HL-60 (cell line): ENCODE results near the gene LAPTM5.

Experiments
- DNase-seq, 2 experiments: peaks; one replicate each; pipeline ENCODE4 v3.0.0-alpha.2; 2010 to 2020; ENCODE audit warnings: low read depth in 1 of 2, low spot score in 1 of 2
- H3K27ac ChIP-seq: fragments of 250-450 bp; sonication (Bioruptor Pico); replicated peaks from 2 replicates; pipeline ENCODE4 v1.5.1; 2020; ENCODE audit warnings: mild to moderate bottlenecking, moderate library complexity
- H3K27me3 ChIP-seq: fragments of 250-450 bp; sonication (Bioruptor Pico); 2 replicates; pipeline ENCODE4 v1.5.1; 2021; ENCODE audit warnings: mild to moderate bottlenecking, moderate library complexity; ENCODE audit not compliant: insufficient read depth, poor library complexity, severe bottlenecking
- H3K4me3 ChIP-seq: replicated peaks from 2 replicates; pipeline ENCODE4 v1.5.1; 2011; ENCODE audit warnings: mild to moderate bottlenecking, control low read depth, low read length; ENCODE audit not compliant: insufficient read depth
- GABPA ChIP-seq: IDR thresholded peaks from 2 replicates; pipeline ENCODE4 v1.6.1; 2012; ENCODE audit warnings: low read depth
- POLR2AphosphoS5 ChIP-seq: IDR thresholded peaks from 2 replicates; pipeline ENCODE4 v1.6.1; 2012; ENCODE audit warnings: low read depth
- SPI1 ChIP-seq: IDR thresholded peaks from 2 replicates; pipeline ENCODE4 v1.6.1; 2012; ENCODE audit warnings: low read depth, mild to moderate bottlenecking, borderline replicate concordance
- TF ChIP-seq, protein P1 (sequence below): IDR thresholded peaks from one replicate; pipeline ENCODE4 v1.5.1; 2011; ENCODE audit warnings: low read length, control low read depth, inconsistent platforms; ENCODE audit not compliant: insufficient read depth
- TF ChIP-seq, protein P2 (sequence below): IDR thresholded peaks from 2 replicates; pipeline ENCODE4 v1.6.1; 2012; ENCODE audit warnings: low read depth; ENCODE audit not compliant: insufficient replicate concordance

The LAPTM5 gene

DNA sequence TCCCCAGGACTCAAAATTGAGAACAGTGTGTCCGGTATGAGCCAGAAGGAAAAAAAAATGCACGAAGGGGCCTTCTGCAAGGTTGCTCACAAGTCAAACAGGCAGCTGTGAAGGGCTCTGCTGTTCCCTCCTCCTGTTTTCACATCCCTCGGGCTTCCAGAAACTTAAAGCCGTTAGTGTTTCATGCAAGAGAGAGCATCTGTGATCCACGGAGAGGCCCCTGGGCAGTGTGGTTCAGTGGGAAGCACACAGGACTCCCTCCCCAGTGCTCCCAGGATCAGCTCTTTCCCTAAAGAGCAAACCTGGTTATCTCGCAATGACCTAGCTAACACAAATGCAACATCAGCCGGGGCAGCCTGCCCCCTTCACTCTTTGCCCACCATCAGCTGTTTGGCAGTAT is 31.3 kb downstream of the LAPTM5 start:
- H3K27me3 ChIP-seq, result no peaks in the 10 kb centered on the region
- no peak overlapping the region for H3K27ac ChIP-seq
- DNase-seq, result no peak
- no peak overlapping the region for H3K4me3 ChIP-seq
- TF ChIP-seq GABPA (no peak), SPI1 (no peak)
- TF ChIP-seq, protein P1, sequence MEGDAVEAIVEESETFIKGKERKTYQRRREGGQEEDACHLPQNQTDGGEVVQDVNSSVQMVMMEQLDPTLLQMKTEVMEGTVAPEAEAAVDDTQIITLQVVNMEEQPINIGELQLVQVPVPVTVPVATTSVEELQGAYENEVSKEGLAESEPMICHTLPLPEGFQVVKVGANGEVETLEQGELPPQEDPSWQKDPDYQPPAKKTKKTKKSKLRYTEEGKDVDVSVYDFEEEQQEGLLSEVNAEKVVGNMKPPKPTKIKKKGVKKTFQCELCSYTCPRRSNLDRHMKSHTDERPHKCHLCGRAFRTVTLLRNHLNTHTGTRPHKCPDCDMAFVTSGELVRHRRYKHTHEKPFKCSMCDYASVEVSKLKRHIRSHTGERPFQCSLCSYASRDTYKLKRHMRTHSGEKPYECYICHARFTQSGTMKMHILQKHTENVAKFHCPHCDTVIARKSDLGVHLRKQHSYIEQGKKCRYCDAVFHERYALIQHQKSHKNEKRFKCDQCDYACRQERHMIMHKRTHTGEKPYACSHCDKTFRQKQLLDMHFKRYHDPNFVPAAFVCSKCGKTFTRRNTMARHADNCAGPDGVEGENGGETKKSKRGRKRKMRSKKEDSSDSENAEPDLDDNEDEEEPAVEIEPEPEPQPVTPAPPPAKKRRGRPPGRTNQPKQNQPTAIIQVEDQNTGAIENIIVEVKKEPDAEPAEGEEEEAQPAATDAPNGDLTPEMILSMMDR, result no peak
- TF ChIP-seq, protein P2, sequence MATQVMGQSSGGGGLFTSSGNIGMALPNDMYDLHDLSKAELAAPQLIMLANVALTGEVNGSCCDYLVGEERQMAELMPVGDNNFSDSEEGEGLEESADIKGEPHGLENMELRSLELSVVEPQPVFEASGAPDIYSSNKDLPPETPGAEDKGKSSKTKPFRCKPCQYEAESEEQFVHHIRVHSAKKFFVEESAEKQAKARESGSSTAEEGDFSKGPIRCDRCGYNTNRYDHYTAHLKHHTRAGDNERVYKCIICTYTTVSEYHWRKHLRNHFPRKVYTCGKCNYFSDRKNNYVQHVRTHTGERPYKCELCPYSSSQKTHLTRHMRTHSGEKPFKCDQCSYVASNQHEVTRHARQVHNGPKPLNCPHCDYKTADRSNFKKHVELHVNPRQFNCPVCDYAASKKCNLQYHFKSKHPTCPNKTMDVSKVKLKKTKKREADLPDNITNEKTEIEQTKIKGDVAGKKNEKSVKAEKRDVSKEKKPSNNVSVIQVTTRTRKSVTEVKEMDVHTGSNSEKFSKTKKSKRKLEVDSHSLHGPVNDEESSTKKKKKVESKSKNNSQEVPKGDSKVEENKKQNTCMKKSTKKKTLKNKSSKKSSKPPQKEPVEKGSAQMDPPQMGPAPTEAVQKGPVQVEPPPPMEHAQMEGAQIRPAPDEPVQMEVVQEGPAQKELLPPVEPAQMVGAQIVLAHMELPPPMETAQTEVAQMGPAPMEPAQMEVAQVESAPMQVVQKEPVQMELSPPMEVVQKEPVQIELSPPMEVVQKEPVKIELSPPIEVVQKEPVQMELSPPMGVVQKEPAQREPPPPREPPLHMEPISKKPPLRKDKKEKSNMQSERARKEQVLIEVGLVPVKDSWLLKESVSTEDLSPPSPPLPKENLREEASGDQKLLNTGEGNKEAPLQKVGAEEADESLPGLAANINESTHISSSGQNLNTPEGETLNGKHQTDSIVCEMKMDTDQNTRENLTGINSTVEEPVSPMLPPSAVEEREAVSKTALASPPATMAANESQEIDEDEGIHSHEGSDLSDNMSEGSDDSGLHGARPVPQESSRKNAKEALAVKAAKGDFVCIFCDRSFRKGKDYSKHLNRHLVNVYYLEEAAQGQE, result no peak

DNA sequence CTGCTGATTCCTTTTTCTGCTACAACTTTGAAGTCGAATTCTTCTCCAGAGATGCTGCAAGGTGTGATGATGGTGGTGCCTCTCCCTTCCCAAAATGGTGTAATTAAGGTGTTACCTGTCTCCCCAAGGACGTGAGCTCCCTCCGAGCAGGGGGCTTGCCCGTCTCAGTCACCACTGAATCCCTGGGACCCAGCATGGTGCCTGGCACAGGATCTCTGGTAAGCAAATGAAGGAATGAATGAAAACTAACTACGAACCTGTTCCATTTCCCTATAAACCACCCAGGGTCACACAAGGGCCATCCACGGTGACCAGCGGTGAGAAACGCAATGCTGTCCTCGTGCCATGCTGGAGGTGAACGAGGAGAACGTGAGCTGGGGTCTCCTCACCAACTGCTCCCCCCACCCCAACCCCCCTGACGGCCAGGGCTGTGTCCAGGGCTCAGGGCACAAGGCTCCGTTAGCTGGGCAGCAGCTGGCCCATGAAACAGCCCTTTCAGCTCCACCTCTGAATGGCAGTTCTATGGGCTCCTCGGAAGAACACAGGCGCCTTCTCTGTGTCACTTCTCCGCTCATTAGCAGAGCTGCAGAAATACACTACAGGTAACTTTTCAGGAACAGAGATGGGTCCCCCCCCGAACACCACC is 32.0 kb downstream of the LAPTM5 start:
- no peaks in the 10 kb centered on the region for H3K27me3 ChIP-seq
- no peak overlapping the region for H3K27ac ChIP-seq
- DNase-seq, result no peak
- TF ChIP-seq SPI1 (no peak), GABPA (no peak), POLR2AphosphoS5 (no peak)
- TF ChIP-seq, protein P1, result no peak
- TF ChIP-seq, protein P2, result no peak
- no peak overlapping the region for H3K4me3 ChIP-seq

DNA sequence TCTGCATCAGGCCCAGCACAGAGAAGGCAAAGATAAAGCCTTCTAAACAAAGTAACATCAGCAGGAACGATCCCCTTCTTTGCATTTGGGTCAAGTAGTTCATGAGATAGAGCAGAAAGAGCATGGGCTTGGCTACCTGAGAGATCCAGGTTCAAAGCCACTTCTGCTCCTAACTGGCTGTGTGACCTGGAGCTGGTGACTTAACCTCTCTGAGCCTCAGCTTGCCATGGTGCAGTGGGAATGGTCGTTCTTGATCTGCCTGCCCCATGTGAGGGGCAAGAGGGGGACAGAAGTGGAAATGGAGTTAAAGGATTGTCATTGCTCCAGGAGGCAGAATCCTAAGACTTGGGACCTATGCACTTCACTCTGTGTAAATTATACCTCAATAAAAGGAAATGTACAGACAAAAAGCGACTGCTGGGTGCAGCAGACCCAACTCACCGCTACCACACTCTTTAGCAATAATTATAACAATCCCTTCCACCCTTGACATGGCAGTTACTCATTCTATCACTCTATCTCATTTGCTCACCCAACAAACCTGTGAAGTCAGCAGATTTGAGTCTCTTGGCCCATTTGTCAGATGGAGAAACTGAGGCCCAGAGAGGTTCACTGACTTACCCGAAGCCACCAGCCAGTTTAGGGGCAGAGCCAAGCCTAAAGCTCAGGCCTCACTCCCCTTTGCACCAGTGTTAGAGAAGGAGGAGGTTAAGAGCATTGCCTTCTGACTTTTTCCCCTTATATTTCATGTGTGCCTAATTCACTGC is 32.7 kb downstream of the LAPTM5 start:
- Histone ChIP-seq H3K4me3 (no peak overlapping the region), H3K27ac (no peak overlapping the region), H3K27me3 (no peaks in the 10 kb centered on the region)
- no peak for DNase-seq
- TF ChIP-seq SPI1 (no peak), GABPA (no peak), POLR2AphosphoS5 (no peak)
- TF ChIP-seq, protein P1, result no peak
- TF ChIP-seq, protein P2, result no peak
